Fibroblast of skin of abdomen (primary cell): ENCODE results near the gene TMEM229B.
"Not testable (repeated sequence)": the region's sequence is repeated elsewhere in the genome, so short reads cannot be mapped to it uniquely, and the experiment has no call there.

Experiments used
- DNase-seq: peaks from one replicate; pipeline ENCODE4 v3.0.0-alpha.2; 2013

The TMEM229B gene

GRCh38 chr14:67451667-67452066, 36.9 kb downstream of the TMEM229B start:
- DNase-seq = not testable (repeated sequence)

- no peak for DNase-seq
Observed at GRCh38 chr14:67449096-67449495, 39.4 kb downstream of the TMEM229B start.

DNA sequence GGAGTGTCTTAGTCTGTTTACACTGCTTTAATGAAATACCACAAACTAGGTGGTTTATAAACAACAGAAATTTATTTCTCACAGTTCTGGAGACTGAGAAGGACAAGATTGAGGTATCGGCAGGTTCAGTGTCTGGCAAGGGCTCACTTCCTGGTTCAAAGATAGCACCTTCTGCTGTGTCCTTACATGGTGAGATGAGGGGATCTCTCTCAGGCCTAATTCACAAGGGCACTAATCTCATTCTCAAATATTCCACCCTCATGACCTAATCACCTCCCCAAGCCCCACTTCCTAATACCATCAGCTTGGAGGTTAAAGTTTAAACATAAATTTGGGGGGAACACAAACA, 41.5 kb downstream of the TMEM229B start:
- DNase-seq = no peak

GRCh38 chr14:67446371-67447032, 42.0 kb downstream of the TMEM229B start:
- DNase-seq = no peak

GRCh38 chr14:67444395-67444794, 44.1 kb downstream of the TMEM229B start:
- no peak for DNase-seq

DNA sequence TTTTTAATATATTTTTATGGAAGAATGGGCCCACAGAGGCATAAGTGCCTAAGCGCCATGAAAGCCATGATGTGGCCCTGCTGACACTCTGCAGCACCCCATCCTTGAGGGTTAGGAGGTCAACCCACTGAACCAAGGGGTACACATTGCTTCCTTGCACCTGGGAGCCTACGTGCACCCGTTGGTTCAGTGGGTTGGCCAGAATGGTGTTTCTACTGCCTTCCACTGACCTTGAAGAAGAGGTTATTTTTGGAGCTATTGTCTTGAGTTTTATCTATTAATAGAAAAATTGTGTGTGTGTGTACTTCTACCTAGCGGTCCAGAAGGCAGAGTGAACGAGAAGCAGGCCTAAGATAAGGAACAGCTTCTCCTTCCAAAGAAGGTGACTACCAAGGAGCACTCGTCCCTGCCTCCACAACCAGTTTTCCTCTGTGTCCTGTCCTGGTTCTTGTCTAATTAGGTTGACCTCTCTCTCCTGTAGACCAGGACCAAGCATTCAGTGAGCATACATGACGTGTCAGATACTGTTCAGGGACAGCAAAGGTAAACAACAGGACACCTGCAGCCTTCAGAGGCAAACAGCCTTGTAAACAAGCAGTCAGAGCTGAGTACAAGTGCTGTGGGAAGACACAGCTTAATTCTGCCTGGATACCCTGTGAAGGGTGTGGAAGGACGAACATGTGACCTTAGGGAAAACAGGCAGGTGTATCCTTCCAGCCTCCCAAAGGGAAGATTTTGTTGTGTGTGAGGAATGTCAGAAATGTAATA, 46.2 kb downstream of the TMEM229B start:
- no peak for DNase-seq

DNA sequence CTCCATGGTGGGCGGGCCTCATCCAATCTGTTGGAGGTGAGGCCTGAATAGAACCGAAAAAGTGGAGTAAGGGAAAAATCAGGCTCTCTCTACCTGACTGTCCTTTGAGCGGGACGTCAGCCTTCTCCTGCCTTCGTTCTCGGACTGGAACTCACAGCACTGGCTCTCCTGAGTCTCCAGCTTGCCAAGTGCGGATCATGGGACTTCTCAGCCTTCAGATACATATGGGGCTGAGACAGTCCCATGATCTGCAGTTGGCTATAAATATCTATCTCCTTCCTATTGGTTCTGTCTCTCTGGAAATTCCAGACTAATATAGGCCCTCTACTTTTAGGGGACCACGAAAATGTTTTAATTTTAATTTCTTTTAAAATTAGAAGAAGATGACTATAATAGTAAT, 46.8 kb downstream of the TMEM229B start:
- DNase-seq = no peak

GRCh38 chr14:67441256-67441655, 47.3 kb downstream of the TMEM229B start:
- DNase-seq = no peak

- DNase-seq = no peak
Observed at GRCh38 chr14:67440513-67440912, 48.0 kb downstream of the TMEM229B start.

- DNase-seq = no peak
Observed at GRCh38 chr14:67438969-67439368, 49.6 kb downstream of the TMEM229B start.

GRCh38 chr14:67436006-67436866, 52.3 kb downstream of the TMEM229B start:
- DNase-seq = no peak

GRCh38 chr14:67435603-67436002, 52.9 kb downstream of the TMEM229B start:
- DNase-seq = no peak

- peak; percentile 67 for DNase-seq
Observed at GRCh38 chr14:67432050-67432564, 56.4 kb downstream of the TMEM229B start.

DNA sequence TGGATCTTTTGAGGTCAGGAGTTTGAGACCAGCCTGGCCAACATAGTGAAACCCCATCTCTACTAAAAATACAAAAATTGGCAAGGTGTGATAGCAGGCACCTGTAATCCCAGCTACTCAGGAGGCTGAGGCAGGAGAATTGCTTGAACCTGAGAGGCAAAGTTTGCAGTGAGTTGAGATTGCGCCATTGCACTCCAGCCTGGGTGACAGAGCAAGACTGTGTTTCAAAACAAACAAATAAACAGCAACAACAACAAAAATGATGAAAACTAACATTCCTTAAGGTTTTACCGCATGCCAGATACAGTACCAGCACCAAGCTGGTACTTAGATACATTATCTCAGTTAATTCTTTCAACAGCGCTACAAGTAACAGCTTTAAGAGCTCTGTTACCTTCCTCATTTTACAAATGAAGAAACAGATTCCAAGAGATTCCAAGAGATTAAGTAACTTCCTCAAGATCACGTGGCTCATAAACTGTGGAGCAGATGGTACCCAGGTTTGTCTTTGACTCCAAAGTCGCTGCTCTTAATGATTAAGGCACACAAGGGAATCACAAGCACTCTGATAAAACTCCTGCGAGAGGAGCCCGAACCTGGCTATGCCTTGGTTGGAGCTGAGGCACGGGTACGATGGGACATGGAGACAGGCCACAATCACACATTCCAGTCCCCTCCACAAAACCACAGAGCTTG, 58.9 kb downstream of the TMEM229B start:
- peak; percentile 43 for DNase-seq

- peak; percentile 56 for DNase-seq
Observed at GRCh38 chr14:67428501-67429031, 60.0 kb downstream of the TMEM229B start.

DNA sequence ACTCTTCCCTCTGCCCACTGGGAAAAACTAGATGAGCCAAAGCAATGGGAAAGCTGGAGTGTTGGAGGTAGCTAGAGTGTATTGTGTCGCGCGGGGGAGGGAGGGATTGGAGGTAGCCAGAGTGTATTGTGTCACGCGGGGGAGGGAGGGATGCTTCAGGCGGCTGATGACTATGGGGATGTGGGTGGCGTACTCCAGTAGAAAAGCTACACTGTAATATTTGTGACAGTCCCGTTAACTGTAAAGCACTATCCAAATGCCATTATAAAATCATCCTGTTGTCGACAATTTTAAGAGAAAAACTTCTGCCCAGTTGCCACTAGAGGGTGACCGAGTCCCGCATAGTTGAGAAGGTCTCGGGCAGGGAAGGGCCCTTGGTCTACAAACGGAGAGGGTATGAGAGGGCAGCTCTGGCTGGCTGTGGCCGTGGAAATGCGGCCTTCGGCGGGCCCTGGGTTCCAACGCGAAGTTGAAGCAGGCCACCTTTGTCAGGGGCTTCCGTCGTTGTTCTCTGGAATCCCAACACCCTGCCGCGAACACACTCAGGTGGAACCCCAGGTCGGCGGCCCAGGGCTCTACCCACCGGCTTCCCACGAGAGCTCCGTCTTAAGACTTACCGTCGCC, 61.4 kb downstream of the TMEM229B start:
- DNase-seq = peak; percentile 74

DNA sequence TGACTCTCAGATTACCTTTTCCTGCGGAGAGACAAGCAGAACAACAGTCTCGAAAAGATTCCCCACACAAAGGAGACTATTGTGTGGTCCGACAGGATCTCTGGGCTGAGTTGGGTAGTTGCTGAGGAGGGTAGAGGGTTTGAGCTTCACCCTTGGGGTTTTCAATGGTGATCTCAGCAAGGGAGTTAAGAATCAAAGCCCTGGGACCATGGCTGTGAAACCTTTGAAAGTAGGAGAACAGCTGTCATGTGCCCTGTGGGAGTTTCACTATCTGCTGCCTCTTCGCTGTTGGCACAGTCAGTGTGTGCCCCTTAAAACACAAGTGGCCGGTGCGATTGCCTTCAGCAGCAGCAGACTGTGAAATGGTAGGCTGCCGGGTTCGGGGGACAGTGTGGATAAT, 62.4 kb downstream of the TMEM229B start:
- DNase-seq = no peak

DNA sequence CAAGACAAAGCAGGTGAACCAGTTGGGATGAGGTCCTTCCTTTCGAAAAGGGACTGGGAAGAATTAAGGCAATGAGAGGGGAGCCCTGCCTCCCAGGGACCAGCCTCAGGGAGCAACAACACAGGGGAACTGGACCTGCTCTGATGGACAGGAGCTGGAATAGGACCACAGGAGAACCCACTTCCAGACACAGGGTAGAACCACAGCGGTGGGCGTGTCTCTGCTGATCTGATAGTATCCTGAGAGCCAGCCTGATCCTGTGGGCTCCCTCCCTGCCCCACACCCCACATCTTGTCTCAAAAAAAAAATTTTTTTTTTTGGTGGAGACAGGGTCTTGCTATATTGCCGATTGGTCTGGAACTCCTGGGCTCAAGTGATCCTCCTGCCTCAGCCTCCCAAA, 62.9 kb downstream of the TMEM229B start:
- no peak for DNase-seq

DNA sequence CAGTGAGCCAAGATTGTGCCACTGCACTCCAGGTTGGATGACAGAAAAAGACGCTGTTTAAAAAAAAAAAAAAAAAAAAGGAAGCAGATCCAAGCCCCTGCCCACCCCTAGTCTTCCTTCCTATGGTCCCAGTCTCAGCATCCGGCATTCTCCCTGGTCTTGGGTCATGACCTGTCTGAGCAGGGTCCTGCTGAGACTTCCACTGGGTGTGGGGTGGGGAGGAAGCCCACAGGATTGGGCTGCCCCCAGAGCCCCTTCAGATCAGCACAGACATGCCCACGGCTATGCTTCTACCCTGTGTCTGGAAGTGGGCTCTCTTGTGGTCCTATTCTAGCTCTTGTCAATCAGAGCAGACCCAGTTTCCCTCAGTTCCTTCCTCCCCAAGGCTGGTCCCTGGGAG, 64.0 kb downstream of the TMEM229B start:
- DNase-seq = no peak

GRCh38 chr14:67423424-67423823, 65.1 kb downstream of the TMEM229B start:
- no peak for DNase-seq

DNA sequence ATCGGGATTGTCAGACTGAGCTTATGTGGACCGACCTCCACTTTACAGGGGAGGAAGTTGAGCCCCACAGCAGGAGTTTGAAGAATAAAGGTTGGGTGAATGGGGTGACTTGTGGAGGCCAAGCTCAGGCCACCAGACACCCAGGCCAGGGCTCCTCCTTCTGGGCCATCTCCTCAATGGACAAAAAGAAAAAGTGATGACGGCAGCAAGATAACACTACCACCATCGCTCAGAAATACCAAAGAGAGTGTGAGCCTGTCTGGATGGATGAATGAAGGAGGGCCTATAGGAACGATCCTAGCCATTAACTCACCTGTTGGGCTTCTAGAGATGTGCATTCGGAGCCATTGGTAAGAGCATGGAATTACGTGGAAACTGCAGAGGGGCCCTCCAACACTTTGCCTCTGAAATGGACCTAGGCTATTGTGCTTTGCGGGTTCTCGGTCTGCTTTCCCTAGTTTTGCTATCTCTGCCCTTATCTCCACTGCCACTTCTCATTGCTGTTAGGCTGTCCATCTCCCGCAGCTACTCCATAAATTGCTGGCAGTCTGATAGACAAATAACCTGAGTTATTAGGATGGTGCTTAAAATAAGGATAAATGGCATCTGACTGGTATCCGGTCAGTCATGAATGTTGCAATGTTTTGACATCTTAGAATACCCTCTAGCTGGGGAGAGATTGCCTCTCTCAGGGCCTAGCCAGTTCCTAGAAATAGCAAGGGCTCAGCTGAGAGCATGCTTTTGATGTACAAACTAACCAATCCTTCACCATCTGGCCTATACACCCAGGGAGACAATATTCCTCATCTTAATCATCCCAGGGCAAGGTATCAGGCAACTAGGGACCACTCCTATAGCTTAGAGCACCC, 66.9 kb downstream of the TMEM229B start:
- no peak for DNase-seq
